Fibroblast of skin of scalp (primary cell): ENCODE data around the gene SSC5D.
"Not testable (repeated sequence)": the region's sequence is repeated elsewhere in the genome, so short reads cannot be mapped to it uniquely, and the experiment has no call there.

Source experiments
- DNase-seq: peaks from one replicate; pipeline ENCODE4 v3.0.0-alpha.2; 2013

Gene SSC5D

DNA sequence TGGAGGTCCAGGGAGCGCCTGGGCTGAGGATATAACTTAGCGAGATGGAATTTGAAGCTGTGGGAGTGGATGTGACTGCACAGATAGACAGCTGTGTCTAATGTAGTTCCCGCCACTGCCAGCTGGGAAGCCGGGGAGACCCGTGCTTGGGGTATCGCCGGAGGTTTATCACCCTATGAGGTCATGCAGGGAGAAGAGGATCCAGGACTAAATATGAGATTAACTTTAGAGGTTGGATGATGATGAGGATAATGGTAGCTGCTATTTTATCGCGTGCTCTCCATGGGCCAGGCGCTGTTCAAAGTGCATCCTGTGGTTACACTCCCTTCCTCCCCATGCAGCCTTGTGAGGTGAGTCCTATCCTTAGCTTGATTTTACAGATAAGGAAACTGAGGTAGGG lies 19.9 kb downstream of the SSC5D start:
- DNase-seq, result no peak

DNA sequence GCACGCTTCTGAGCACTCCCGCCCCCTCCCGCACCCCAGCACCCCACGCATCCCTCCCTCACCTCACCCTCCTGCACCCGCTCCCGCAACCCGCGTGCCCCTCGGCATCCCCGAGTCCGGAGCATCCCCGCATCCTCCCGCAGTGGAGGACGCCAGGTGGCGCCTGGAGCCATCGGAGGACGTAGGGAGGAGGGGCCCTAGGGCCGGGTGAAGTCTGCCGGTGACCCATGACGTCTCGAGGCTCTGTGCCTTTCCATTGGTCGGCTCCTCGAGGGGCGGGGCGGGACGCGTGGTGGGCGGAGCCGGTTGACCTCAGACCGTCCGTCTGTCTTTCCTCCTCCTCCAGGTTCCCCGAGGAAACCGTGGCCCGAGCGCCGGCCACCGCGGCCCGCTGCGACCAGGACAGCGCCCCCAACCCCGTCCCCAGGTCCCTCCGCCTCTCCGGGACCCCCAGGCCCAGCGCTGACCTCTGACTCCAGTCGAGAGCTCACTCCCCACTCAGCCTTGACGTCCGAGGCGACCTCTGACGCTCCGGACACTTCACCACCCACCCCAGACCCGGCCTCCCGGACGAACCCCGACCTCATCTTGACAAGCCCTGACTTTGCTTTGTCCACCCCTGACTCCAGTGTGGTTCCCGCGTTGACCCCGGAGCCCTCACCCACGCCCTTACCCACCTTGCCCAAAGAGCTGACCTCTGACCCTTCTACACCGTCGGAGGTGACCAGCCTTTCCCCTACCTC lies 28.8 kb downstream of the SSC5D start:
- DNase-seq, result peak; percentile 93

DNA sequence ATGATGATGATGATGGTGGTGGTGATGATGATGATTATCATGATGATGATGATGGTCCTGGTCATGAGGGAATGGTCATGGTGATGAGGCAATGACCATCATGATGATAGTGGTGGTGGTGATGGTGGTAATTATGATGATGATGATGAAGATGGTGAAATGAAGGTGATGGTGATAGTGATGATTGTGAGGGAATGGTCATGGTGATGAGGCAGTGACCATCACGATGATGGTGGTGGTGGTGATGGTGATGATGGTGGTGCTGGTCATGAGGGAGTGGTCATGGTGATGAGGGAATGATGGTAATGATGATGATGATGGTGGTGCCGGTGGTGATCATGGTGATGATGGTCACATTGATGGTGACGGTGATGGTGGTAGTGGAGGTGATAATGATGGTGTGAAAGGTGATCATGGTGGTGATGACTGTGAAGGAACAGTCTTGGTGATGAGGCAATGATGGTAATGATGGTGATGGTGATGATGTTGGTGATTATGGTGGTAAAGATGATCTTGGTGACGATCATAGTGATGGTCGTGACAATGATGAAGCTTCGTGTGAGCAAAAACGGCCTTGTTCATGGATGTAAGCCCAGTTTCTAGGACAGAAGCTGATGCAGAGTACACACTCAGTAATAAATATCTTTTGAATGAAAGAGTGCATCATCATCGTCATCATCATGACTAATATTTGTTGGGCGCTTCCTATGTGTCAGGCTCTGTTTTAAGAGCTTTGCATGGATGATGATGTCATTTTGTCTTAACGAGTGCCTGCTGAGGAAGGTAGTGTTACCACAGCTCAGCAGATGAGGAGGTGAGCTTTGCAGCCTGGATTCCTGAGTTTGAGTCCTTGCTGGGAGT lies 31.4 kb downstream of the SSC5D start:
- peak; percentile 56 for DNase-seq

DNA sequence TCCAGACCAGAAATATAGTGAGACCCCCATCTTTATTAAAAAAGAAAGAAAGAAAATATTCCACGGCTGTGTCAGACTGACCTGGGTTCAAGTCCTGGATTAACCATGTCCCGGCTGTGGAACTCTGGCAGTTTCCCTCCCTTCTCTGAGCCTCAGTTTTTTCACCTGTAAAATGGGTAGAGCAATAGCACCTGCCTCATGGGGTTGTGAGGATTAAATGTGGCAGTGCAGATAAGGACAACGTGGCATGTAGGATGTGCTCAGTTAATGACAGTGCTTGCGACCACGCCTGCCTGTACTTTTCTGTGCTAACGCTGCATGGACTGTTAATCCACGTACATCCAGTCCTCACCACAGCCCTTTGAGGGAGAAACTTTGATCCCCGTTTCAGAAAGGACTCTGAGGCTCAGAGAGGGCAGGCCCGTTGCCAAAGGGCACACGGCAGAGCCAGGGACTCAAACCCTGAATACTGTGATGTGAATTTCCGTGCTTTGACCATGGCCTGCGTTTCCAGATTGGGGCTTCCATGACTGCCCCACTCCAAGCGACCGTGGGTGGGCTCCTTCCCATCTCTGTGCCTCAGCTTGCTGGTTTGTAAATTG lies 32.6 kb downstream of the SSC5D start:
- no peak for DNase-seq

DNA sequence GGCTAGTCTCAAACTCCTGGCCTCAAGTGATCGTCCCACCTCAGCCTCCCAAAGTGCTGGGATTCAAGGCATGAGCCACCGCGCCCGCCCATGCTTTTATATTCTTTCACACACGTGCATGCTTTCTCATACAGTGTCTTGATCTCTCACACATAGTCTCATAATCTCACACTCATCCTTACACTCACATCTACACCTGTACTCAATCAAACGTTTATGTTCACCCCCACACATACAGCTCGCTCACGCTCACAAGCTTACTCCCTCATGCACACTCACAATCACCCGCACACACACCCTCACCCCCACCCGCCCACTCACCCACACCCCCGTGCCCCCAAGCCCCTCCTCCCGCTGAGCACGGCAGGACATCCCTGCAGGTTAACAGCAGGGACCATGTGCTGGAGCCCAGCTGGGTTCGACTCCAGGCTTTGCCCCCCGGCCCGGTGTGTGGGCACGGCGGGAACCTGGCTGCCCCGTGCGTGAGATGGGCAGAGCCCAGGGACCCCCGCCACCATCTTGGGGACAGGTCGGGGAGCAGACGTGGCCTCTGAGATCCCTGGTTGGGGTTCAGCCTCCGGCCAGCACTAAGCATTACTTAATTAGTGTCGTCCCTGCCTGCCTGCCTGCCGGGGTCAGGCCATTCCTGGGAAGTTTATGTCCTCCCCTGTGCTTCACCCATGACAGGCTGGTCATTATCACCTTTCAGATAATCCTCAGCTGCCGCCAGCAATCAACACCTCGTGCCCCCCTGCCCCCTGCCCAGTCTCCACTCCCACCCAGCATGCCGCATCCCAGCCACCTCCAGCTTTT lies 37.3 kb downstream of the SSC5D start:
- no peak for DNase-seq

DNA sequence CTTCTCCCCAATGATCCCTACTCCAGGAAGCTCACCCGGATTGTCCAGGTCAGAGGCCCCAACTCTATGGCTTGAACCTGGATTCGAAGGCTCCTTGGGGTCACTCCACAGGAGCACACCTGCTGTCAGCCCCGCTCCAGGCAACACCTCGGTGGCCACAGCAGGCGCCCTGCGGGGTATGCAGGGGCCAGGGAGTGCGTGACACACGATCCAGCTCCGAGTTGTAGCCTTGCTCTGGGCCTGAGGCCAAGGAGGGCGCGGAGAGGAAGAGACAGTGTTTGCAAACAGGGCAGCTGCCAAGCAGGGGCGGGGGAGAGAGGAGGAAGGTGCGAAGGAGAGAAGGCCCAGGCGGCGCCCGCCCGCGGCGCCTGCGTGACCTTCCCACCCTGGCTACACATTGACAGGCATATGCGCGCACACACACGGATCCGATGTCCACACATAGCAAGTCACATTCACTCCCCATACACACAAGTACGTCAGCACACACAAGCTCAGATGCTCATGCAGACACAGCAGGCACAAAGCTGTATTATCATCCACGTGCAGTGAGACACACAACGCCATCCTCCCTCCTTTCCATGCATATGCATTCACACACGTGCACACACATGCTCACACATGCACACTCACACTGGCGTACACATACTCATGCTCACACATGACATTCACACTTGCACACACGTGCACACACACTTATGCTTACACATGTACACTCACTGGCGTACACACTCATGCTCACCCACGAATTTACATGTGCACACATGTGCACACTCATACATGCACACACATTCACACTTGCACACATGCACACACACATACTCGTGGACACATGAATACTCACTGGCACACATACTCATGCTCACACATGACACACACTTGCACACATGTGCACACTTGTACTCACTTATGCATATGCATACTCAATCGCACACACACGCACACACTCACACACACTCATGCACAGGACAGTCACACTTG lies 38.3 kb downstream of the SSC5D start:
- peak; percentile 61 for DNase-seq

DNA sequence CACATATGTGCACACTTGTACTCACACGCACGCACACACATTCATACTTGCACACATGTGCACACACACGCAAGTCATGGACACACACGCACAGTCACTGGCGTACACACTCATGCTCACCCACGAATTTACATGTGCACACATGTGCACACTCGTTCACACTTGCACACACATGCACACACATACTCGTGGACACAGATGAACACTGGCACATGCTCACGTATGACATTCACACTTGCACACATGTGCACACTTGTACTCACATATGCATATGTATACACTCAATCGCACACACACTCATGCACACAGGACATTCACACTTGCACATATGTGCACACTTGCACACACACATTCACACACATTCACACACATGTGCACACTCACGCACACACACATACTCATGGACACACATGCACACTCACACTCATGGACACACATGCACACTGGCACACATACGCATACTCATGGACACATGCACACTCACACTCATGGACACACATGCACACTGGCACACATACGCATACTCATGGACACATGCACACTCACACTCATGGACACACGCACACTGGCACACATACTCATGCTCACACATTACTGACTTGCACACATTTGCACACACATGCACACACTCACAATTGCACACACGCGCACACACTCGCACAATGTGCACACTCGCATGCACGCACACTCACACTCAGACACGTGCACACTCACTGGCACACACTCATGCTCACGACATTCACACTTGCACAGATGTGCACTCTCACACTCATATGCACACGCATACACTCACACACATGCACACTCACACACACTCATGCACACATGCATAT lies 39.2 kb downstream of the SSC5D start:
- DNase-seq, result no peak

DNA sequence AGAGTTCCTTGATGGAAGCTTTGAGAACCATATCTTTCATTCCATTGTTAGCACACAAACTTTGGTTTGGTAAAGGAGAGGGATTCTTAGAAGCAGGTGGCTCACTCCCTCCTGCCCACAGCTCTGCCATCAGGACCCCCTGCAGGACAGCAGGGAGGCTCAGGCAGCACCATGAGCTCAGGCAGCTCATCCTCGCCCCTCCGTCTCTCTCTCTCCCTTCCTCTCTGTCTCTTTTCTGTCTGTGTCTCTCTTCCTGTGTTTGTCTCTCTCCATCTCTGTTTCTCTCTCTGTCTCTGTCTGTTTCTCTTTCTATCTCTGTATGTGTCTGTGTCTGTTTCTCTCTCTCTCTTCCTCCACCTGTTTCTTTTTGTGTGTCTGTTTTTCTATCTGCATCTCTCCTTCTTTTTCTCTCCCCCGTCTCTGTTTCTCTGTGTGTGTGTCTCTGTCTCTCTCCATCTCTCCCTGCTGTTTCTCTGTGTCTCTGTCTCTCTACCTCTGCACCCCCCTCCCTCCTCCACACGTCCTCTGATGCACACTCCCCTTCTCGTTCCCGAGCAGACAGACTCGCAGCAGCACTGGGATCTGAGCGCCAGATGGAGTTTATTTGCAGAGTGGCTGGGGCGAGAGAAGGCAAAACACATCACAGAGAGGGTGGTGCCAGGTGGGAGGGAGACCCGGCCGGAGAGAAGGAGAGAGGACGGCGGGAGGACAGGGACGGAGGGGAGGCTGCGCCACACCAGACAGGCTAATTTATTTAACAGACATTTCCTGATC lies 40.0 kb downstream of the SSC5D start:
- peak; percentile 42 for DNase-seq

DNA sequence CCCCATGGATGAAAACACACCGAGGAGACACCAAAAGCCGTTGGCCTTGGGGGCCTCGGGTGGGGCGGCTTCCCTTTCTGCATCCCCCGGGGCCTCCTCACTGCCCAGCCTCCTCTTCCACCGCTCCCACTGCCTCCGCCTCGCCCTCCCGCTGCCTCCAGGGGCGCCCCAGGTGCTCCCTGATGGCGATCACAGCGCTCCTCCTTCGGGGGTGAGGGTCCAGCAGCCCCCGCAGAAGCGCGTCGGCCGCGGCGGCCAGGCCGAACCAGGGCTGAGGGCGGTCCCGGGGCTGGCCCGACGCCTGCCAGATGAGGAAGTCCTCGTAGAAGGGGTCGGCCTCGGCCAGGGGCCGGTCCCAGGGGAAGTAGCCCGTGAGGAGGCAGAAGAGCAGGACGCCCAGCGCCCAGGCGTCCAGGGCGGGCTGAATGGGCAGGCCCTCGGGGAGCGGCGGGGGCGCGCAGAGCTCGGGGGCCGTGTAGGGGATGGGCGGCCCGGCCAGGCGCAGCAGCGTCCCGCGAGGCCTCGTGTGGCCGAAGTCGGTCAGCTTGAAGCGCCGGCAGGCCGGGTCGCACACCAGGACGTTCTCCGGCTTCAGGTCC lies 41.5 kb downstream of the SSC5D start:
- DNase-seq, result no peak

DNA sequence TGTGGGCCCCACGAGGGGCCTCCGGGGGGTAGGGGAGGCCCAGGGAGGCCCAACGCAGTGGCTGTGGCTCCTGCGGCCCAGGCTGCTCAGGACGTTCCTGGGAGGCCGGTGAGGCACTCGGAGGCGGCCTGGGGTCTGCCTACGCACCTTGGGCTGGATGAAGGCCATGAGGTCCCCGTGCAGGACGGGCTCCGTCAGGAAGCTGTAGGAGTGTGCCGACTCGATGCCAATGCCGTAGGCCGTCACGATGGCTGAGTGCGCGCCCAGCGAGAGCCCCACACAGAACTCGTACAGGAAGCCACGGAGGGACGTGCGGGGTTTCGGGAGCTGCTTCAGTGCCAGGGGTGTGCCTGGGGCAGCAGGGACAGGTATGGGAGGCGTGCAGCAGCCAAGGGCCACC lies 42.8 kb downstream of the SSC5D start:
- no peak for DNase-seq

DNA sequence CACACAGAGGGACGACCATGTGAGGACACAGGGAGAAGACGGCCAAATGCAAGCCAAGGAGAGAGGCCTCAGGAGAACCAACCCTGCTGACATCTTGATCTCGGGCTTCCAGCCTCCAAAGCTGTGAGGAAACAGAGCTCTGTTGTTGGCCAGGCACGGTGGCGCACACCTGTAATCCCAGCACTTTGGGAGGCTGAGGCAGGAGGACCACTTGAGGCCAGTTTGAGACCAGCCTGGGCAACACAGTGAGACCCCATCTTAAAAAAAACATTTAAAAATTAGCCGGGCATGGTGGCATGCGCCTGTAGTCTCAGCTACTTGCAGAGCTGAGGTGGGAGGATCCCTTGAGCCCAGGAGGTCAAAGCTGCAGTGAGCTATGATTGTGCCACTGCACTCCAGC lies 46.0 kb downstream of the SSC5D start:
- not testable (repeated sequence) for DNase-seq

DNA sequence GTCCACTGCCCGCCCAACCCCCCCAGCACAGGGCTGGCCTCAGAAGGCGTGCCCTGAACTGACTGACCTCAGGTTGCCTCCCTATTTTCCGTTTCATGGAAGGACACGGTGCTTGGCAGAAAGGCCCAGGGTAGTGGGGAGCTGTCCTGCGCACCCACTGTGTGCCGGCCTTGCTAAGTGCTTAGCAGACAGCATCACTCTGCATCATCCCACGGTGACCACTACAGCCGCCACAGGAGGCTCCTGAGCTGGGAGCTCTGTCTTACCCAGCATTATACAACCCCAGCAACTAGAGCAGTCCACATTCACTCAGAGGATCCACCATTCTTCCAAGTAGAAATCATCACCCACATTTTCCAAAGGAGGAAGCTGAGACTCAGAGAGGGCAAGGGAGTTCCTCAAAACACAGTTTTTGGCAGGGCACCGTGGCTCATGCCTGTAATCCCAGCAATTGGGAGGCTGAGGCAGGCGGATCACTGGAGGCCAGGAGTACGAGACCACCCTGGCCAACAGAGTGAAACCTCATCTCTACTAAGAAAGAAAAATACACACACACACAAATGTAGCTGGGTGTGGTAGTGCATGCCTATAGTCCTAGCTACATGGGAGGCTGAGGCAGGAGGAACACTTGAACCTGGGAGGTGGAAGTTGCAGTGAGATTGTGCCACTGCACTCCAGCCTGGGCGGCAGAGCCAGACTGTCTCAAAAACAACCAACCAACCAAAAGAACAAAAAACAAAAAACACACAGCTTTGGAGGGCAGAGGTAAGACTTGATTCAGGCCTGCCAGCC lies 47.1 kb downstream of the SSC5D start:
- DNase-seq, result no peak

DNA sequence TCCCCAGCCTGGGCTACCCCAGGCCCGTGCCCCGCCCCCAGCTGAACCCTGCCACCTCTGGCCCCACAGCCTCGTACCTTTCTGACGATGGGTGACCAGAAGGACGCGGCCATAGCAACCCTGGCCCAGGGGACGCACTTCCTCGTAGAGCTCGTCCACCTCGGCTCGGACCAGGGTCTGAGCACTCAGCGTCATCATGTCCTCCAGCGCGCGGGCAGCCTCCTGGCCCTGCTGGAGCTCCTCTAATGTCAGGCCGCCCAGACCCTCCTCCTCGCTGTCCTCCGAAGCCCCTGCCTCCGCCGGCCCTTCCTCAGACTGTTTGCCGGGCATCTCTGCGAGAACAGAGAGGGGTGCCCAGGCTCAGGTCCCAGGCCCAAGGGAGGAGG lies 47.7 kb downstream of the SSC5D start:
- DNase-seq, result no peak

DNA sequence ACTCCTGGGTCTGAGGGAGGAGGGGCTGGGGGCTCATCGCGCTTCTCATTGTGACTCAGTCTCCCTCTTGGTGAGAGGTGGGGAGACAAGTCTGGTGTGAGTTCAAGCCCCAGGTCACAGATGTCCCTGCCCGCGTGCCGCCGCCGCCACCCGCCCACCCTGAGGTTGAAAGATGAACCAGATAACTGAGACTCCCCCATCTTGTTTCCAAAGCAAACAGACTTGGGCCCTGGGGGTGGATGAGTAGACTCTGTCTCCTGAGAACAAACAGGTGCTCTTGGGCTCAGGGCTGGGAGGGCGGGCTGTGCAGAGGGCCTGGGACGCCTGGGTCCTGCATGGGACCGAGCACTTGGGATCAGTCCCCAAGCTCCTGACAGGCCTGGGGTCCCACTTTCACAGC lies 48.1 kb downstream of the SSC5D start:
- DNase-seq, result no peak

DNA sequence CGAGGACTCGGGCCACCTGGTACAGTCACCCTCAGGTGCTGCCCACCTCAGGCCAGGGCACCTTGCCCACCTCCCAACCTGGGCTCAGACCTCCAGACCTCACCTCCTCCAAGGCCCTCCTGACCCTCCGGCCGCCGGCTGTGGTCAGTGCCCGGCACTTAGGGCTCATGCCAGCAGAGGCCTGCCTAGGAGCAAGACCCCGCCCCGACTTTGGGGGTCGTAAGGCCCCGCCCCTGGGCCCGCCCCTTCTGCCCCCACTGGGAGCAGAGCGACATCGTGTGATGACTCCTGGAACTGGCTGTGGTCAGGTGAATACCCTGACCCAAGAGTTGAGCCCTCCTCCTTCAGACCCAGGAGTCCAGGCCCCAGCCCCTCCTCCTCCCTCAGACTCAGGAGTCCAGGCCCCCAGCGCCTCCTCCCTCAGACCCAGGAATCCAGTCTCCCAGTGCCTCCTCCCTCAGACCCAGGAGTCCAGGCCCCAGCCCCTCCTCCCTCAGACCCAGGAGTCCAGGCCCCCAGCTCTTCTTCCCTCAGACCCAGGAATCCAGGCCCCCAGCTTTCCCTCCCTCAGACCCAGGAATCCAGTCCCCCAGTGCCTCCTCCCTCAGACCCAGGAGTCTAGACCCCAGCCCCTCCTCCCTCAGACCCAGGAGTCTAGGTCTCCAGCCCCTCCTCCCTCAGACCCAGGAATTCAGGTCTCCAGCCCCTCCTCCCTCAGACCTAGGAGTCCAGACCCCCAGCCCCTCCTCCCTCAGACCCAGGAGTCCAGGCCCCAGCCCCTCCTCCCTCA lies 48.9 kb downstream of the SSC5D start, which contains the start of gene SBK2:
Gene SBK2, minus strand, starts transcription at position 183 of the 790 bp plus-strand sequence. CDS start 839 bp downstream, outside the sequence.
- peak; percentile 20 for DNase-seq

DNA sequence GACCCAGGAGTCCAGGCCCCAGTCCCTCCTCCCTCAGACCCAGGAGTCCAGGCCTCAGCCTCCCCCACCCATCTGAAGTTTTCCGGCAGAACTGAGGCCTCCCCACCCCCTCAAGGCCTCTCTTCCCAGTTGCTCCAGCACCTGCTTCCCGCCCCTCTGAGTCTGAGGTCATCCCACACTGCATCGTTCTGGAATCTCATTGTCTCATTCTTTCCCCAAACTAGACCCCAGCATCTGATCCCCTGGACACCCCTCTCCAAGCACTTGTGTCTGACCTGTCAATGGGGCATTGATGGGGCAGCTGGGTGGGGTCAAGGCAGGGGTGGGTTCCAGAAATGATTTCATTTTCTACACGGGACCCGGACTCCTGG lies 49.5 kb downstream of the SSC5D start:
- DNase-seq, result peak; percentile 31

DNA sequence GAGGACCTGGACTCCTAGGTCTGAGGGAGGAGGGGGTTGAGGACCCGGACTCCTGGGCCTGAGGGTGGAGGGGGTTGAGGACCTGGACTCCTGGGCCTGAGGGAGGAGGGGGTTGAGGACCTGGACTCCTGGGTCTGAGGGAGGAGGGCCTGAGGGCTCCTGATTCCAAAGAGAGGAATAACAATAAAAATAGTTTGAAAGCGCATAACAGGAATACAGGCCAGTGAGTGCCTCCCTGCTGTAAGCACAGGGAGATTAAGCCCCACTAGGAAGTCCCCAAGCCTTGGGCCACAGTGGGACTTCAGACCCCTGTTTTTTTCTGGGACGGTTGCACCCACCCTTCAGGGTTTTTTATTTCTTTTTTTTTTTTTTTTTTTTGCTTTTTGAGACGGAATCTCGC lies 49.9 kb downstream of the SSC5D start:
- DNase-seq, result no peak
